Activated naive CD8-positive, alpha-beta T cell treated with anti-CD3 and anti-CD28 coated beads for 36 hours (primary cell): Measurements from ENCODE around the gene FERMT2. TPM values are rescaled to one million over a fixed set of nuclear protein-coding genes. Genes with fewer than 3 reads are reported as not detected.
"Not testable (repeated sequence)": the region's sequence is repeated elsewhere in the genome, so short reads cannot be mapped to it uniquely, and the experiment has no call there.

Experiments
- DNase-seq: peaks from one replicate; pipeline ENCODE4 v3.0.0; 2021
- H3K27ac Mint-ChIP-seq: one replicate; pipeline ENCODE4 v1.8.0; 2022; ENCODE audit warnings: mild to moderate bottlenecking, moderate library complexity, mixed read lengths
- H3K27me3 Mint-ChIP-seq: one replicate; pipeline ENCODE4 v1.8.0; 2022; ENCODE audit warnings: mild to moderate bottlenecking, mixed read lengths
- H3K36me3 Mint-ChIP-seq: one replicate; pipeline ENCODE4 v1.8.0; 2021; ENCODE audit warnings: mild to moderate bottlenecking, mixed read lengths
- H3K4me1 Mint-ChIP-seq: one replicate; pipeline ENCODE4 v1.8.0; 2021; ENCODE audit warnings: mixed read lengths
- H3K4me3 Mint-ChIP-seq: one replicate; pipeline ENCODE4 v1.8.0; 2022; ENCODE audit warnings: mild to moderate bottlenecking, moderate library complexity, mixed read lengths
- H3K9me3 Mint-ChIP-seq: one replicate; pipeline ENCODE4 v1.8.0; 2022; ENCODE audit warnings: mixed read lengths
- total RNA-seq, 2 experiments: library from RNA; stranded (reverse); gene quantifications; one replicate each; pipeline ENCODE4 v1.2.3, GENCODE V29; 2021

FERMT2 gene
- total RNA-seq, 2 experiments from 2014 or later: 1.3 to 2.3 TPM

- no peak overlapping the region for H3K4me3 Mint-ChIP-seq
- DNase-seq: no peak
- no peaks in the 10 kb centered on the region for H3K9me3 Mint-ChIP-seq
- H3K27ac Mint-ChIP-seq: no peak overlapping the region
- peaks cover 14% of the 10 kb centered on the region for H3K4me1 Mint-ChIP-seq
- H3K36me3 Mint-ChIP-seq: no peaks in the 10 kb centered on the region
- H3K27me3 Mint-ChIP-seq: no peaks in the 10 kb centered on the region
Measured at GRCh38 chr14:52922656-52923055, 28.2 kb downstream of the FERMT2 start.

GRCh38 chr14:52922059-52922458, 28.8 kb downstream of the FERMT2 start:
- Mint-ChIP-seq H3K27me3 (no peaks in the 10 kb centered on the region), H3K4me3 (no peak overlapping the region), H3K36me3 (no peaks in the 10 kb centered on the region), H3K27ac (no peak overlapping the region), H3K4me1 (peaks cover 17% of the 10 kb centered on the region), H3K9me3 (no peaks in the 10 kb centered on the region)
- DNase-seq: no peak

GRCh38 chr14:52920411-52920810, 30.4 kb downstream of the FERMT2 start:
- not testable (repeated sequence) for H3K4me3 Mint-ChIP-seq, H3K27me3 Mint-ChIP-seq, H3K9me3 Mint-ChIP-seq, H3K36me3 Mint-ChIP-seq, DNase-seq, H3K27ac Mint-ChIP-seq
- H3K4me1 Mint-ChIP-seq: peaks cover 17% of the 10 kb centered on the region

- H3K4me3 Mint-ChIP-seq: no peak overlapping the region
- H3K9me3 Mint-ChIP-seq: no peaks in the 10 kb centered on the region
- H3K4me1 Mint-ChIP-seq: peaks cover 17% of the 10 kb centered on the region
- no peaks in the 10 kb centered on the region for H3K36me3 Mint-ChIP-seq
- H3K27ac Mint-ChIP-seq: no peak overlapping the region
- DNase-seq: no peak
- no peaks in the 10 kb centered on the region for H3K27me3 Mint-ChIP-seq
Measured at GRCh38 chr14:52919971-52920370, 30.9 kb downstream of the FERMT2 start.

- Mint-ChIP-seq H3K36me3 (no peaks in the 10 kb centered on the region), H3K27ac (peak overlapping the region; percentile 32), H3K9me3 (no peaks in the 10 kb centered on the region), H3K4me1 (peaks cover 17% of the 10 kb centered on the region), H3K4me3 (no peak overlapping the region), H3K27me3 (no peaks in the 10 kb centered on the region)
- DNase-seq: peak; percentile 3
Measured at GRCh38 chr14:52918486-52918885, 32.4 kb downstream of the FERMT2 start.

- no peak for DNase-seq
- peaks cover 17% of the 10 kb centered on the region for H3K4me1 Mint-ChIP-seq
- peak overlapping the region; percentile 57 for H3K27ac Mint-ChIP-seq
- H3K36me3 Mint-ChIP-seq: no peaks in the 10 kb centered on the region
- no peaks in the 10 kb centered on the region for H3K9me3 Mint-ChIP-seq
- H3K27me3 Mint-ChIP-seq: no peaks in the 10 kb centered on the region
- H3K4me3 Mint-ChIP-seq: no peak overlapping the region
Measured at GRCh38 chr14:52917735-52918134, 33.1 kb downstream of the FERMT2 start.

- DNase-seq: no peak
- Mint-ChIP-seq H3K4me3 (no peak overlapping the region), H3K27me3 (no peaks in the 10 kb centered on the region), H3K4me1 (peaks cover 13% of the 10 kb centered on the region), H3K9me3 (no peaks in the 10 kb centered on the region), H3K27ac (no peak overlapping the region), H3K36me3 (no peaks in the 10 kb centered on the region)
Measured at GRCh38 chr14:52914295-52914694, 36.6 kb downstream of the FERMT2 start.

GRCh38 chr14:52913271-52913670, 37.6 kb downstream of the FERMT2 start:
- H3K4me1 Mint-ChIP-seq: peaks cover 7% of the 10 kb centered on the region
- H3K36me3 Mint-ChIP-seq: no peaks in the 10 kb centered on the region
- H3K27me3 Mint-ChIP-seq: no peaks in the 10 kb centered on the region
- no peak for DNase-seq
- no peak overlapping the region for H3K4me3 Mint-ChIP-seq
- H3K27ac Mint-ChIP-seq: no peak overlapping the region
- no peaks in the 10 kb centered on the region for H3K9me3 Mint-ChIP-seq

- DNase-seq: no peak
- Mint-ChIP-seq H3K27ac (no peak overlapping the region), H3K9me3 (no peaks in the 10 kb centered on the region), H3K27me3 (no peaks in the 10 kb centered on the region), H3K36me3 (no peaks in the 10 kb centered on the region), H3K4me1 (no peaks in the 10 kb centered on the region), H3K4me3 (no peak overlapping the region)
Measured at GRCh38 chr14:52911904-52912303, 38.9 kb downstream of the FERMT2 start.

- Mint-ChIP-seq H3K36me3 (no peaks in the 10 kb centered on the region), H3K27me3 (no peaks in the 10 kb centered on the region), H3K4me1 (no peaks in the 10 kb centered on the region), H3K4me3 (no peak overlapping the region), H3K27ac (no peak overlapping the region), H3K9me3 (no peaks in the 10 kb centered on the region)
- DNase-seq: no peak
Measured at GRCh38 chr14:52910572-52910971, 40.3 kb downstream of the FERMT2 start.

GRCh38 chr14:52907949-52908348, 42.9 kb downstream of the FERMT2 start:
- Mint-ChIP-seq H3K4me3 (no peak overlapping the region), H3K4me1 (no peaks in the 10 kb centered on the region), H3K27me3 (no peaks in the 10 kb centered on the region), H3K9me3 (no peaks in the 10 kb centered on the region), H3K27ac (no peak overlapping the region), H3K36me3 (no peaks in the 10 kb centered on the region)
- no peak for DNase-seq

GRCh38 chr14:52906141-52906601, 44.7 kb downstream of the FERMT2 start:
- H3K27ac Mint-ChIP-seq: no peak overlapping the region

GRCh38 chr14:52902971-52903619, 47.8 kb downstream of the FERMT2 start:
- H3K4me1 Mint-ChIP-seq: no peaks in the 10 kb centered on the region
- H3K9me3 Mint-ChIP-seq: no peaks in the 10 kb centered on the region
- no peak overlapping the region for H3K27ac Mint-ChIP-seq
- no peak for DNase-seq
- H3K36me3 Mint-ChIP-seq: no peaks in the 10 kb centered on the region
- peaks cover 3% of the 10 kb centered on the region for H3K27me3 Mint-ChIP-seq
- no peak overlapping the region for H3K4me3 Mint-ChIP-seq

More at GRCh38 chr14:52906141-52906601, 44.7 kb downstream of the FERMT2 start:
- H3K27me3 Mint-ChIP-seq: peaks cover 3% of the 10 kb centered on the region
- H3K9me3 Mint-ChIP-seq: no peaks in the 10 kb centered on the region
- H3K4me3 Mint-ChIP-seq: no peak overlapping the region
- no peaks in the 10 kb centered on the region for H3K36me3 Mint-ChIP-seq
- H3K4me1 Mint-ChIP-seq: no peaks in the 10 kb centered on the region
- no peak for DNase-seq

- Mint-ChIP-seq H3K36me3 (no peaks in the 10 kb centered on the region), H3K9me3 (no peaks in the 10 kb centered on the region), H3K27me3 (peaks cover 3% of the 10 kb centered on the region), H3K27ac (no peak overlapping the region), H3K4me1 (no peaks in the 10 kb centered on the region), H3K4me3 (no peak overlapping the region)
- no peak for DNase-seq
Measured at GRCh38 chr14:52901357-52901980, 49.4 kb downstream of the FERMT2 start.

GRCh38 chr14:52900731-52901130, 50.1 kb downstream of the FERMT2 start:
- H3K4me3 Mint-ChIP-seq: no peak overlapping the region
- DNase-seq: no peak
- no peaks in the 10 kb centered on the region for H3K9me3 Mint-ChIP-seq
- no peaks in the 10 kb centered on the region for H3K4me1 Mint-ChIP-seq
- H3K27ac Mint-ChIP-seq: no peak overlapping the region
- peaks cover 3% of the 10 kb centered on the region for H3K27me3 Mint-ChIP-seq
- no peaks in the 10 kb centered on the region for H3K36me3 Mint-ChIP-seq

- no peak overlapping the region for H3K4me3 Mint-ChIP-seq
- DNase-seq: no peak
- peaks cover 6% of the 10 kb centered on the region for H3K4me1 Mint-ChIP-seq
- H3K9me3 Mint-ChIP-seq: no peaks in the 10 kb centered on the region
- H3K27ac Mint-ChIP-seq: no peak overlapping the region
- H3K27me3 Mint-ChIP-seq: peaks cover 3% of the 10 kb centered on the region
- no peaks in the 10 kb centered on the region for H3K36me3 Mint-ChIP-seq
Measured at GRCh38 chr14:52898496-52898895, 52.4 kb downstream of the FERMT2 start.
